ENCODE measurements around the gene LYG1.

- TF ChIP-seq FOXM1 (CRISPR knock-in tag; IDR thresholded peaks at IDR 0.05) (no peak), EZH2 (conservative IDR thresholded peaks at IDR 0.05; ENCODE audit: low read depth, low read length) (no peak), PRPF4 (IDR thresholded peaks at IDR 0.05; ENCODE audit: low read depth, low read length, poor library complexity, severe bottlenecking) (no peak), POLR2AphosphoS5 (IDR thresholded peaks at IDR 0.05; ENCODE audit: low read depth, low read length) (no peak), CTCF (CRISPR knock-in tag; IDR thresholded peaks at IDR 0.05) (no peak), RERE (CRISPR knock-in tag; IDR thresholded peaks at IDR 0.05; ENCODE audit: low read depth) (peak; percentile 97), GTF2F1 (IDR thresholded peaks at IDR 0.05; ENCODE audit: low read length) (no peak), PRDM10 (CRISPR knock-in tag; IDR thresholded peaks at IDR 0.05; ENCODE audit: low read depth) (peak; percentile 92), ZNF83 (CRISPR knock-in tag; IDR thresholded peaks at IDR 0.05; ENCODE audit: borderline replicate concordance) (no peak), CBX1 (IDR thresholded peaks at IDR 0.05; ENCODE audit: low read depth) (no peak), ZBTB38 (CRISPR knock-in tag; IDR thresholded peaks at IDR 0.05) (no peak), KDM1A (CRISPR knock-in tag; IDR thresholded peaks at IDR 0.05) (peak; percentile 88; the same call in 1 of the 2 replicates), ZNF20 (CRISPR knock-in tag; IDR thresholded peaks at IDR 0.05) (no peak)
These were observed 22.2 kb downstream of the LYG1 start for GRCh38 chr2:99278793-99279291.
